Measurements from ENCODE around the gene HERC2. TPM values are rescaled to one million over a fixed set of nuclear protein-coding genes. Genes with fewer than 3 reads are reported as not detected.
"Not testable (repeated sequence)": the region's sequence is repeated elsewhere in the genome, so short reads cannot be mapped to it uniquely, and the experiment has no call there.

Gene HERC2
- total and polyA plus RNA-seq, 2 donors (not counting 3 experiments of a cell fraction or from before 2014, with no cell fraction given): 46.1 to 83.9 TPM

GRCh38 chr15:28214006-28214790, 107.8 kb downstream of the HERC2 start:
- intact Hi-C loops (cut with micrococcal nuclease); dilution Hi-C loops (cut with MboI; ENCODE audit: extremely low pct_ligation_motif_present, low sequenced_read_pairs); H3K27me3 ChIP-seq (ENCODE audit: control insufficient read depth in 2 of 2, insufficient read depth in 2 of 2, low read length in 2 of 2); H4K20me1 ChIP-seq (replicated peaks; ENCODE audit: control insufficient read depth, extremely low read depth, insufficient read depth, low read length); H2AFZ ChIP-seq (ENCODE audit: low read depth, low read length); H3K27ac ChIP-seq (ENCODE audit: insufficient read depth, low read depth, low read length); H3K79me2 ChIP-seq (ENCODE audit: control insufficient read depth, insufficient read depth, low read length); BruUV-seq (replicated peaks); DNase-seq (ENCODE audit: low read depth, low spot score); CTCF ChIA-PET; H3K4me2 ChIP-seq (ENCODE audit: insufficient read depth, low read length); POLR2A ChIA-PET; FAIRE-seq; H3K4me3 ChIP-seq (replicated peaks in 1 of 3; ENCODE audit: insufficient read depth in 1 of 3, low read depth in 1 of 3, low read length in 3 of 3); H3K4me1 ChIP-seq (ENCODE audit: control insufficient read depth, extremely low read depth, insufficient read depth, low read length); H3K9me1 ChIP-seq (replicated peaks; ENCODE audit: control insufficient read depth, extremely low read depth, insufficient read depth, low read length); H3K9ac ChIP-seq (replicated peaks; ENCODE audit: extremely low read depth, insufficient read depth, low read length); H3K9me3 ChIP-seq (replicated peaks; ENCODE audit: control insufficient read depth, insufficient read depth, low read length): not testable (repeated sequence)
- H3K36me3 ChIP-seq (ENCODE audit: control insufficient read depth in 2 of 2, extremely low read depth in 1 of 2, insufficient read depth in 2 of 2, low read length in 2 of 2): peaks cover 3 to 26% of the 10 kb centered on the region in 2 experiments

- peaks cover 0 to 23% of the 10 kb centered on the region in 2 experiments for H3K36me3 ChIP-seq (ENCODE audit: control insufficient read depth in 2 of 2, extremely low read depth in 1 of 2, insufficient read depth in 2 of 2, low read length in 2 of 2)
- H2AFZ ChIP-seq (ENCODE audit: low read depth, low read length); H4K20me1 ChIP-seq (replicated peaks; ENCODE audit: control insufficient read depth, extremely low read depth, insufficient read depth, low read length); BruUV-seq (replicated peaks); CTCF ChIA-PET; POLR2A ChIA-PET; H3K27ac ChIP-seq (ENCODE audit: insufficient read depth, low read depth, low read length); dilution Hi-C loops (cut with MboI; ENCODE audit: extremely low pct_ligation_motif_present, low sequenced_read_pairs); H3K9ac ChIP-seq (replicated peaks; ENCODE audit: extremely low read depth, insufficient read depth, low read length); FAIRE-seq; DNase-seq (ENCODE audit: low read depth, low spot score); H3K9me1 ChIP-seq (replicated peaks; ENCODE audit: control insufficient read depth, extremely low read depth, insufficient read depth, low read length); H3K79me2 ChIP-seq (ENCODE audit: control insufficient read depth, insufficient read depth, low read length); H3K27me3 ChIP-seq (ENCODE audit: control insufficient read depth in 2 of 2, insufficient read depth in 2 of 2, low read length in 2 of 2); intact Hi-C loops (cut with micrococcal nuclease); H3K9me3 ChIP-seq (replicated peaks; ENCODE audit: control insufficient read depth, insufficient read depth, low read length); H3K4me2 ChIP-seq (ENCODE audit: insufficient read depth, low read length); H3K4me3 ChIP-seq (replicated peaks in 1 of 3; ENCODE audit: insufficient read depth in 1 of 3, low read depth in 1 of 3, low read length in 3 of 3); H3K4me1 ChIP-seq (ENCODE audit: control insufficient read depth, extremely low read depth, insufficient read depth, low read length): not testable (repeated sequence)
Measured at GRCh38 chr15:28213393-28213792, 108.6 kb downstream of the HERC2 start.
